B cell (primary cell): ENCODE measurements around the gene FOLR1. TPM values are rescaled to one million over a fixed set of nuclear protein-coding genes. Genes with fewer than 3 reads are reported as not detected.

Experiments
- ATAC-seq: fragments of 200-7000 bp; cut with Tn5 transposase; one replicate; pipeline ENCODE4 v1.10.0; 2021; ENCODE audit warnings: low read depth, mild to moderate bottlenecking, moderate number of reproducible peaks, moderate library complexity
- CTCF ChIA-PET: fragments of 350-600 bp; sonication (Branson Sonifier 250); formaldehyde crosslinking; loops from one replicate; lab custom pipeline; 2021; ENCODE audit warnings: antibody characterized with exemption, inconsistent platforms; lab: Charles Lee
- POLR2A ChIA-PET: fragments of 350-600 bp; sonication (Branson Sonifier 250); formaldehyde crosslinking; loops from one replicate; lab custom pipeline; 2021; ENCODE audit warnings: antibody characterized with exemption; lab: Charles Lee
- DNase-seq: peaks from one replicate; pipeline ENCODE4 v3.0.0; 2013
- H2AFZ ChIP-seq: 2 replicates; pipeline ENCODE4 v1.6.1; 2012; ENCODE audit warnings: mild to moderate bottlenecking, low read depth, low read length; ENCODE audit not compliant: insufficient read depth, poor library complexity, severe bottlenecking
- H3K27ac ChIP-seq, 2 donors: 1 replicate in 1 of 2; 2 replicates in 1 of 2; pipeline ENCODE4 v1.5.1; 2012 to 2013; ENCODE audit warnings: low read length in 2 of 2, mild to moderate bottlenecking in 2 of 2, moderate library complexity in 1 of 2
- H3K27me3 ChIP-seq, 4 experiments: fragments of 200-600 bp in 1 of 4; sonication (generic) in 1 of 4; replicated peaks in 1 of 4; 1 replicate in 2 of 4; 2 replicates in 2 of 4; pipeline versions ENCODE4 v1.6.1 to v1.7.0; 2013 to 2016; ENCODE audit warnings: low read length in 3 of 4, mild to moderate bottlenecking in 2 of 4, mixed read lengths in 1 of 4, moderate library complexity in 1 of 4; ENCODE audit not compliant: insufficient read depth in 4 of 4, control insufficient read depth in 3 of 4; ENCODE audit errors: control extremely low read depth in 1 of 4
- H3K36me3 ChIP-seq, 2 experiments: replicated peaks in 1 of 2; 1 replicate in 1 of 2; 2 replicates in 1 of 2; pipeline versions ENCODE4 v1.6.1 to v1.7.1; 2013; ENCODE audit warnings: low read length in 1 of 2; ENCODE audit not compliant: insufficient read depth in 2 of 2, control insufficient read depth in 1 of 2; ENCODE audit errors: control extremely low read depth in 1 of 2, extremely low read depth in 1 of 2
- H3K4me1 ChIP-seq, 2 donors: fragments of 200-600 bp in 1 of 2; sonication (generic) in 1 of 2; 1 replicate in 1 of 2; 2 replicates in 1 of 2; pipeline versions ENCODE4 v1.5.1 to v1.6.1; 2013 to 2017; ENCODE audit warnings: low read length in 2 of 2; ENCODE audit not compliant: control insufficient read depth in 2 of 2, insufficient read depth in 2 of 2
- H3K4me2 ChIP-seq: replicated peaks from 2 replicates; pipeline ENCODE3; 2012; ENCODE audit warnings: mild to moderate bottlenecking, low read depth, low read length; ENCODE audit not compliant: poor library complexity, severe bottlenecking
- H3K4me3 ChIP-seq, 5 experiments: fragments of 200-600 bp in 1 of 5; sonication (generic) in 1 of 5; 1 replicate in 3 of 5; 2 replicates in 2 of 5; pipeline versions ENCODE4 v1.5.1 to v1.7.0; 2011 to 2016; ENCODE audit warnings: low read length in 4 of 5, mild to moderate bottlenecking in 4 of 5, low read depth in 2 of 5, control low read depth in 1 of 5, moderate library complexity in 1 of 5; ENCODE audit not compliant: insufficient read depth in 1 of 5; ENCODE audit errors: control extremely low read depth in 1 of 5, extremely low read depth in 1 of 5
- H3K79me2 ChIP-seq: fragments of 200-600 bp; sonication (generic); one replicate; pipeline ENCODE4 v1.6.0; 2016; ENCODE audit warnings: low read length; ENCODE audit not compliant: control insufficient read depth, insufficient read depth
- H3K9ac ChIP-seq: fragments of 200-600 bp; sonication (generic); 2 replicates; pipeline ENCODE4 v1.6.1; 2017; ENCODE audit warnings: mild to moderate bottlenecking, low read length, moderate library complexity
- H3K9me3 ChIP-seq, 3 donors: one replicate each; pipeline versions ENCODE4 v1.6.1 to v1.7.1; 2013; ENCODE audit warnings: low read length in 2 of 3; ENCODE audit not compliant: control insufficient read depth in 2 of 3, insufficient read depth in 1 of 3; ENCODE audit errors: control extremely low read depth in 1 of 3
- H4K20me1 ChIP-seq: 2 replicates; pipeline ENCODE4 v1.6.0; 2012; ENCODE audit warnings: mild to moderate bottlenecking, low read length; ENCODE audit not compliant: insufficient read depth, control insufficient read depth, poor library complexity, severe bottlenecking
- H3K27ac Mint-ChIP-seq: one replicate; pipeline ENCODE4 v1.8.0; 2021; ENCODE audit warnings: mixed read lengths
- H3K27me3 Mint-ChIP-seq: one replicate; pipeline ENCODE4 v1.8.0; 2021; ENCODE audit warnings: mixed read lengths
- H3K4me1 Mint-ChIP-seq: one replicate; pipeline ENCODE4 v1.8.0; 2021; ENCODE audit warnings: mixed read lengths
- H3K4me3 Mint-ChIP-seq: one replicate; pipeline ENCODE4 v1.8.0; 2021; ENCODE audit warnings: mixed read lengths
- H3K9me3 Mint-ChIP-seq: one replicate; pipeline ENCODE4 v1.8.0; 2022; ENCODE audit warnings: mixed read lengths; ENCODE audit not compliant: insufficient read depth
- EZH2 ChIP-seq: IDR thresholded peaks from 2 replicates; pipeline ENCODE4 v1.6.1; 2012; ENCODE audit warnings: borderline replicate concordance, low read depth, mild to moderate bottlenecking, moderate library complexity, low read length; ENCODE audit not compliant: insufficient read depth, poor library complexity, severe bottlenecking
- WGBS: methylation state at CpG from one replicate; pipeline ENCODE4 v1.1.5; 2013; ENCODE audit warnings: missing lambda C conversion rate; ENCODE audit not compliant: insufficient coverage; 5-methylcytosine and 5-hydroxymethylcytosine counted together
- intact Hi-C: fragments of 100-400 bp; cut with micrococcal nuclease; formaldehyde crosslinking; loops from one replicate; pipeline ENCODE4 v1.10.0; 2022
- polyA plus RNA-seq: library from polyadenylated mRNA; depleted of rRNA; stranded (reverse); fragments of >200 nt; gene quantifications from 2 replicates; pipeline ENCODE4 v1.2.3, GENCODE V29; 2012
- total RNA-seq, 2 donors: library from RNA; stranded (reverse); fragments of 120-200 nt in 1 of 2; gene quantifications; 1 replicate in 1 of 2; 2 replicates in 1 of 2; pipeline versions ENCODE4 v1.2.3 to v1.2.4, GENCODE V29; 2013 to 2022
- TF ChIP-seq, protein P1 (sequence below): fragments of 200-600 bp; IDR thresholded peaks from one replicate; pipeline ENCODE4 v1.8.0; 2022; ENCODE audit warnings: antibody characterized with exemption, mild to moderate bottlenecking

FOLR1 gene
- total and polyA plus RNA-seq, 2 donors (not counting 1 experiment from before 2014, with no cell fraction given): not detected

DNA sequence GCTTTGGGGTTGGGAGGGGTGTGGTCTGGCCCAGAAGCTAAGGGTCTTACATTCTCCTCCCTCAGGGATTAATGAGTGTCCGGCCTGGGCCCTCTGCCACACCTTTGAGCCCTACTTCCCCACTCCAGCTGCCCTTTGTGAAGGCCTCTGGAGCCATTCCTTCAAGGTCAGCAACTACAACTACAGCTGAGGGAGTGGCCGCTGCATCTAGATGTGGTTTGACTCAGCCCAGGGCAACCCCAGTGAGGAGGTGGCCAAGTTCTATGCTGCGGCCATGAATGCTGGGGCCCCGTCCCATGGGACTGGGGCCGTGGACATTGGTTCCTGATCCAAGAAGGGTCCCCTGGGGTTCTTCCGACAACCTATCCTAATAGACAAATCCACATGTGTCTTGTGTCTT is 14.3 kb upstream of the FOLR1 start:
- DNase-seq: no peak
- H3K27ac ChIP-seq: no peak overlapping the region

GRCh38 chr11:72179049-72179803 is 12.7 kb upstream of the FOLR1 start:
- TF ChIP-seq, protein P1, sequence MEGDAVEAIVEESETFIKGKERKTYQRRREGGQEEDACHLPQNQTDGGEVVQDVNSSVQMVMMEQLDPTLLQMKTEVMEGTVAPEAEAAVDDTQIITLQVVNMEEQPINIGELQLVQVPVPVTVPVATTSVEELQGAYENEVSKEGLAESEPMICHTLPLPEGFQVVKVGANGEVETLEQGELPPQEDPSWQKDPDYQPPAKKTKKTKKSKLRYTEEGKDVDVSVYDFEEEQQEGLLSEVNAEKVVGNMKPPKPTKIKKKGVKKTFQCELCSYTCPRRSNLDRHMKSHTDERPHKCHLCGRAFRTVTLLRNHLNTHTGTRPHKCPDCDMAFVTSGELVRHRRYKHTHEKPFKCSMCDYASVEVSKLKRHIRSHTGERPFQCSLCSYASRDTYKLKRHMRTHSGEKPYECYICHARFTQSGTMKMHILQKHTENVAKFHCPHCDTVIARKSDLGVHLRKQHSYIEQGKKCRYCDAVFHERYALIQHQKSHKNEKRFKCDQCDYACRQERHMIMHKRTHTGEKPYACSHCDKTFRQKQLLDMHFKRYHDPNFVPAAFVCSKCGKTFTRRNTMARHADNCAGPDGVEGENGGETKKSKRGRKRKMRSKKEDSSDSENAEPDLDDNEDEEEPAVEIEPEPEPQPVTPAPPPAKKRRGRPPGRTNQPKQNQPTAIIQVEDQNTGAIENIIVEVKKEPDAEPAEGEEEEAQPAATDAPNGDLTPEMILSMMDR: no peak

More for the DNA sequence above, 14.3 kb upstream of the FOLR1 start:
- H3K27me3 Mint-ChIP-seq: peaks cover 25% of the 10 kb centered on the region
- no peaks in the 10 kb centered on the region for H3K9me3 Mint-ChIP-seq
- no peak overlapping the region for H3K4me3 ChIP-seq
- ChIA-PET CTCF (interaction anchor here (0.6 to 1.2 kb wide), 2 partner anchors 34 to 233 kb away, joined by 4 read pairs; no protein-coding TSS in a partner anchor), POLR2A (no interaction called here)
- H3K27me3 ChIP-seq: peaks cover 0 to 16% (median 1%) of the 10 kb centered on the region in 4 experiments
- H3K4me2 ChIP-seq: no peak overlapping the region
- WGBS: 68% methylated on average over 4 of the region's 6 CpGs
- no peaks in the 10 kb centered on the region for H3K4me1 ChIP-seq
- ATAC-seq: no peak
- no peak overlapping the region for H2AFZ ChIP-seq
- no peaks in the 10 kb centered on the region for H3K79me2 ChIP-seq
- no peak overlapping the region for H3K27ac Mint-ChIP-seq
- no peaks in the 10 kb centered on the region for H3K4me1 Mint-ChIP-seq
- no peak overlapping the region for H3K4me3 Mint-ChIP-seq
- no peak for TF ChIP-seq EZH2
- TF ChIP-seq, protein P1: no peak
- intact Hi-C loops: no loop called here
- no peak overlapping the region for H3K9ac ChIP-seq
- no peaks in the 10 kb centered on the region for H4K20me1 ChIP-seq
- H3K9me3 ChIP-seq: no peaks in the 10 kb centered on the region
- no peaks in the 10 kb centered on the region for H3K36me3 ChIP-seq

More at GRCh38 chr11:72179049-72179803, 12.7 kb upstream of the FOLR1 start:
- H3K27ac ChIP-seq: no peak overlapping the region
- intact Hi-C loops: no loop called here
- H3K9ac ChIP-seq: no peak overlapping the region
- no peaks in the 10 kb centered on the region for H3K4me1 ChIP-seq
- no peaks in the 10 kb centered on the region for H4K20me1 ChIP-seq
- Mint-ChIP-seq H3K27ac (no peak overlapping the region), H3K4me3 (no peak overlapping the region), H3K9me3 (no peaks in the 10 kb centered on the region), H3K27me3 (peaks cover 25% of the 10 kb centered on the region), H3K4me1 (peaks cover 1% of the 10 kb centered on the region)
- H3K36me3 ChIP-seq: no peaks in the 10 kb centered on the region
- peaks cover 0 to 16% (median 1%) of the 10 kb centered on the region in 4 experiments for H3K27me3 ChIP-seq
- H3K9me3 ChIP-seq: no peaks in the 10 kb centered on the region
- ChIA-PET POLR2A (interaction anchor here (0.6 kb wide), 1 partner anchor 38 kb away, joined by 7 read pairs; no protein-coding TSS in a partner anchor), CTCF (interaction anchor here (1.1 to 1.8 kb wide), 2 partner anchors 44 to 62 kb away, joined by 3 to 5 read pairs; no protein-coding TSS in a partner anchor)
- 83% methylated on average over 3 of the region's 7 CpGs for WGBS
- ATAC-seq (no peak), DNase-seq (no peak)
- H3K79me2 ChIP-seq: no peaks in the 10 kb centered on the region
- H2AFZ ChIP-seq: no peak overlapping the region
- H3K4me3 ChIP-seq: no peak overlapping the region
- no peak overlapping the region for H3K4me2 ChIP-seq
